ENCODE results near the gene MED28.

MED28 gene

GRCh38 chr4:17667253-17667652 lies 52.8 kb downstream of the MED28 start:
- no peak for DNase-seq (ENCODE audit: low read depth)

GRCh38 chr4:17667653-17668201 lies 53.3 kb downstream of the MED28 start:
- DNase-seq (ENCODE audit: low read depth), result no peak

- DNase-seq (ENCODE audit: low read depth), result no peak
Observed at GRCh38 chr4:17670423-17670822, 56.0 kb downstream of the MED28 start.

GRCh38 chr4:17680559-17681280 lies 66.3 kb downstream of the MED28 start:
- DNase-seq (ENCODE audit: low read depth), result no peak

GRCh38 chr4:17681281-17682221 lies 67.1 kb downstream of the MED28 start:
- no peak for DNase-seq (ENCODE audit: low read depth)

- DNase-seq (ENCODE audit: low read depth), result no peak
Observed at GRCh38 chr4:17682222-17682566, 67.8 kb downstream of the MED28 start.

Measured in activated T-cell treated with anti-CD3 and anti-CD28 coated beads for 1 hour (primary cell).